ENCODE results near the gene RLIM.

DNA sequence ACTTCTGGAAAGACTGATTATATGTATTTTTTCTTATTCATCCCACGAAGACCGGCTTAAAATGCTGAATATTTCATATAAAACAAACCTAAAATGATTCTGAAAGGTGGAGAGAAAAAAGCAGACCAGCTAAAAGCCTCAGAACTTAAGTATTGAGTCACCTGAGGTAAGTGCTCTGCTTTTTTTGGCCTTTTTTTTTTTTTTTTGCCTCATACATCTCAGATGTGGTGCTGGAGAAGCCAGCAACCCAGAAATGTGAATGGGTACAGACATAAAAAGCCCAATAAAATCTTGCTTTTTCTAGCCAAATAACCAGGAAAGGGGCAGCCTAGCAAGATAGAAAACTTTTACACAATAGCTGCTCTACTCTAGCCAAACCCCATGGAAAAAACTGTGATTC is 57.0 kb downstream of the RLIM start:
- TF ChIP-seq, protein P1, sequence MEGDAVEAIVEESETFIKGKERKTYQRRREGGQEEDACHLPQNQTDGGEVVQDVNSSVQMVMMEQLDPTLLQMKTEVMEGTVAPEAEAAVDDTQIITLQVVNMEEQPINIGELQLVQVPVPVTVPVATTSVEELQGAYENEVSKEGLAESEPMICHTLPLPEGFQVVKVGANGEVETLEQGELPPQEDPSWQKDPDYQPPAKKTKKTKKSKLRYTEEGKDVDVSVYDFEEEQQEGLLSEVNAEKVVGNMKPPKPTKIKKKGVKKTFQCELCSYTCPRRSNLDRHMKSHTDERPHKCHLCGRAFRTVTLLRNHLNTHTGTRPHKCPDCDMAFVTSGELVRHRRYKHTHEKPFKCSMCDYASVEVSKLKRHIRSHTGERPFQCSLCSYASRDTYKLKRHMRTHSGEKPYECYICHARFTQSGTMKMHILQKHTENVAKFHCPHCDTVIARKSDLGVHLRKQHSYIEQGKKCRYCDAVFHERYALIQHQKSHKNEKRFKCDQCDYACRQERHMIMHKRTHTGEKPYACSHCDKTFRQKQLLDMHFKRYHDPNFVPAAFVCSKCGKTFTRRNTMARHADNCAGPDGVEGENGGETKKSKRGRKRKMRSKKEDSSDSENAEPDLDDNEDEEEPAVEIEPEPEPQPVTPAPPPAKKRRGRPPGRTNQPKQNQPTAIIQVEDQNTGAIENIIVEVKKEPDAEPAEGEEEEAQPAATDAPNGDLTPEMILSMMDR (IDR thresholded peaks at IDR 0.05; ENCODE audit: poor library complexity, severe bottlenecking): no peak
- TF ChIP-seq, protein P2, sequence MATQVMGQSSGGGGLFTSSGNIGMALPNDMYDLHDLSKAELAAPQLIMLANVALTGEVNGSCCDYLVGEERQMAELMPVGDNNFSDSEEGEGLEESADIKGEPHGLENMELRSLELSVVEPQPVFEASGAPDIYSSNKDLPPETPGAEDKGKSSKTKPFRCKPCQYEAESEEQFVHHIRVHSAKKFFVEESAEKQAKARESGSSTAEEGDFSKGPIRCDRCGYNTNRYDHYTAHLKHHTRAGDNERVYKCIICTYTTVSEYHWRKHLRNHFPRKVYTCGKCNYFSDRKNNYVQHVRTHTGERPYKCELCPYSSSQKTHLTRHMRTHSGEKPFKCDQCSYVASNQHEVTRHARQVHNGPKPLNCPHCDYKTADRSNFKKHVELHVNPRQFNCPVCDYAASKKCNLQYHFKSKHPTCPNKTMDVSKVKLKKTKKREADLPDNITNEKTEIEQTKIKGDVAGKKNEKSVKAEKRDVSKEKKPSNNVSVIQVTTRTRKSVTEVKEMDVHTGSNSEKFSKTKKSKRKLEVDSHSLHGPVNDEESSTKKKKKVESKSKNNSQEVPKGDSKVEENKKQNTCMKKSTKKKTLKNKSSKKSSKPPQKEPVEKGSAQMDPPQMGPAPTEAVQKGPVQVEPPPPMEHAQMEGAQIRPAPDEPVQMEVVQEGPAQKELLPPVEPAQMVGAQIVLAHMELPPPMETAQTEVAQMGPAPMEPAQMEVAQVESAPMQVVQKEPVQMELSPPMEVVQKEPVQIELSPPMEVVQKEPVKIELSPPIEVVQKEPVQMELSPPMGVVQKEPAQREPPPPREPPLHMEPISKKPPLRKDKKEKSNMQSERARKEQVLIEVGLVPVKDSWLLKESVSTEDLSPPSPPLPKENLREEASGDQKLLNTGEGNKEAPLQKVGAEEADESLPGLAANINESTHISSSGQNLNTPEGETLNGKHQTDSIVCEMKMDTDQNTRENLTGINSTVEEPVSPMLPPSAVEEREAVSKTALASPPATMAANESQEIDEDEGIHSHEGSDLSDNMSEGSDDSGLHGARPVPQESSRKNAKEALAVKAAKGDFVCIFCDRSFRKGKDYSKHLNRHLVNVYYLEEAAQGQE (IDR thresholded peaks at IDR 0.05; ENCODE audit: borderline replicate concordance): no peak
